Omental fat pad (tissue), 4 donors: ENCODE measurements around the gene LAYN. TPM values are rescaled to one million over a fixed set of nuclear protein-coding genes. Genes with fewer than 3 reads are reported as not detected.

ENCODE experiments used
- ATAC-seq: fragments of 150-250 bp; one replicate; pipeline ENCODE4 v1.9.1; 2016; ENCODE audit warnings: mild to moderate bottlenecking, moderate library complexity; ENCODE audit not compliant: low FRiP score
- DNase-seq: peaks from one replicate; pipeline ENCODE4 v3.0.0-alpha.2; 2019; ENCODE audit warnings: low spot score
- CTCF ChIP-seq, 3 donors: fragments of 450-650 bp; IDR thresholded peaks; one replicate each; pipeline ENCODE4 v1.5.1; 2016 to 2017; ENCODE audit warnings: antibody characterized with exemption in 3 of 3, mild to moderate bottlenecking in 3 of 3, moderate library complexity in 2 of 3
- total RNA-seq, 4 donors: library from RNA; depleted of rRNA; stranded (reverse); fragments of >200 nt; gene quantifications; one replicate each; pipeline ENCODE4 v1.1.0, GENCODE V29; 2016

LAYN gene
- total RNA-seq, 4 donors from 2014 or later, result 10.2 to 23.8 (median 15.4) TPM

- no peak for ATAC-seq
- TF ChIP-seq CTCF (IDR thresholded peaks at IDR 0.05), result no peak
- DNase-seq, result no peak
Observed at GRCh38 chr11:111559800-111560464, 19.4 kb downstream of the LAYN start.

GRCh38 chr11:111560800-111561199 is 20.3 kb downstream of the LAYN start:
- ATAC-seq (no peak), DNase-seq (no peak)
- no peak for TF ChIP-seq CTCF (IDR thresholded peaks at IDR 0.05)

GRCh38 chr11:111561306-111561705 is 20.8 kb downstream of the LAYN start:
- DNase-seq (no peak), ATAC-seq (no peak)
- TF ChIP-seq CTCF (IDR thresholded peaks at IDR 0.05), result no peak

- no peak for TF ChIP-seq CTCF (IDR thresholded peaks at IDR 0.05)
- ATAC-seq (peak; percentile 60), DNase-seq (no peak)
Observed at GRCh38 chr11:111561791-111562325, 21.3 kb downstream of the LAYN start.

- no peak for TF ChIP-seq CTCF (IDR thresholded peaks at IDR 0.05)
- no peak for ATAC-seq
Observed at GRCh38 chr11:111562692-111563389, 22.3 kb downstream of the LAYN start.

GRCh38 chr11:111565114-111565720 is 24.7 kb downstream of the LAYN start:
- peak in 1 of 3 donors; percentile 54 for TF ChIP-seq CTCF (IDR thresholded peaks at IDR 0.05)
- no peak for ATAC-seq
- no peak for DNase-seq

More at GRCh38 chr11:111562692-111563389, 22.3 kb downstream of the LAYN start:
- DNase-seq, result no peak
